Activated gamma-delta T cell treated with Interleukin-2 at 50 U/mL for 16 hours (primary cell): Measurements from ENCODE around the gene EIF2AK2.
A peak's percentile ranks its signal among the peaks of the same experiment; 100 is the strongest.
"Not testable (repeated sequence)": the region's sequence is repeated elsewhere in the genome, so short reads cannot be mapped to it uniquely, and the experiment has no call there.

ENCODE experiments used
- DNase-seq: peaks from one replicate; pipeline ENCODE4 v3.0.0-alpha.2; 2020

EIF2AK2 gene

DNA sequence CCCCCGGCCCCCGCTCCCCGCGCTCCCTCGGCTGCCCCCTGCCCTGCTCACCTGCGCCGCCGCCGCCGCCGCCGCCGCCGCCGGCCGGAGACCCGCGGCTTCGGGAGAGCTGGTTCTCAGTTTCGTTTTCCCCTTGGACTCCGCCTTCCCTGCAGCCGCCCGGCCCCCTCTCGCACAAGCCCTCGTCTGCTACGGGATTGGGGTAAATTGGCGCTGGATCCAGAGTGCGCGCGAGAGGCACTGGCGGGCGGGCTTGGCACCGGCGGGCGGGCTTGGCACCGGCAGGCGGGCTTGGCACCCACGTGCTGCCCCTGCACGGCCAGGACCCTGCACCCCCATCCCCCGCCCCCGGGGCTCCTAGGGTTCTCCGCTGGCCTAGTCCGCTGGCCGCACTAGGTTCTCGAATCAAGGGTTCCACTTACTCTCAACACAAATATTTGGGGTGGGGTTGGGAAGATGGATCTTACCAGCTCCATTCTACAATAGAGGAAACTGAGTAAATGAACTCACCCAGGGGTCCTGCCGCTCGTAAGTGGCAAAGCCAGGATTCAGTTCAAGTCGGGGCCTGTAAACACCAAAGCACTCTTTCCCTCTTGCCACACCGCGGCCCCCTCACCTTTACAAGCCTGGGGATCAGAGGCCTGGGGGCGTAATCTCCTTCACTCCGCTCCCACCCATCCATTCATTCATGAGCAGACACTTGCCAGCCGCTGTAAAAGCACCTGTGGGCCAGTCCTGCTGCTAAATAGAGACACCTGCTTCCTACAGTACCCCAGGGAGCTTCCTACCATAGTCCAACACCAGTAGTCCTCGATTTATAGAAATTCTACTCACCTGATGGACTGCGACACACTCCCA, at the start of gene EIF2AK2:
Gene EIF2AK2, minus strand, starts transcription at position 124 of the 858 bp plus-strand sequence. CDS start 9,174 bp downstream, outside the sequence.
- DNase-seq, result peak; percentile 77

DNA sequence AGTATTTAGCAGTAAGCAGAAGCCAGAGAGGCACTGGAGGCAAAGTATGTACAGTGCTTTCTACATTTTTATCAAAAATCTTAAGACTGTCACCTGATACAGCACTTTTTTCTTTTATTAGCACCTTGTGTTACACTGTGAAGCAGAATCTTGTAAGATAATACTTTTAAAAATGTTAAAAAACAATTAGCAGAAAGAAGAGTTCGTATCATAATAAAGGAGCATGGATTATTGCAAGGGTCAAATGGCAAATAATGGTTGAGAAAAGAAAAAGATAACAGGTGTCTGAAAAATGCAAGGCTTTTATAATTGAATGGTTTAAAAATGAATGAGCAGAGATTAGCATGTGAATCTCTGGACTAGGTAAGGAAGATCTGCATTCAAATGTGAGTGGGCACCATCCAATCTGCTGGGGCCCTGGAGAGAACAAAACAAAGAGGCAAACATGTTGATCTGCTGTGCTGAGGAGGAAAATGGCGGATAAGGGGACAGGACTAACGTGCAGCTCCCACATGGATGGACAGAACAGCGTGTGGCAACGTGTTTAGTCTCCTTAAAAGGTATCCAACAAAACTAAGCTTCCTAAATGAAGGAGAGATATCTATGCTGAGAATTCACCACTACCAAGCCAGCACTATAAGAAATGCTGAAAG, 49.0 kb upstream of the EIF2AK2 start:
- no peak for DNase-seq

DNA sequence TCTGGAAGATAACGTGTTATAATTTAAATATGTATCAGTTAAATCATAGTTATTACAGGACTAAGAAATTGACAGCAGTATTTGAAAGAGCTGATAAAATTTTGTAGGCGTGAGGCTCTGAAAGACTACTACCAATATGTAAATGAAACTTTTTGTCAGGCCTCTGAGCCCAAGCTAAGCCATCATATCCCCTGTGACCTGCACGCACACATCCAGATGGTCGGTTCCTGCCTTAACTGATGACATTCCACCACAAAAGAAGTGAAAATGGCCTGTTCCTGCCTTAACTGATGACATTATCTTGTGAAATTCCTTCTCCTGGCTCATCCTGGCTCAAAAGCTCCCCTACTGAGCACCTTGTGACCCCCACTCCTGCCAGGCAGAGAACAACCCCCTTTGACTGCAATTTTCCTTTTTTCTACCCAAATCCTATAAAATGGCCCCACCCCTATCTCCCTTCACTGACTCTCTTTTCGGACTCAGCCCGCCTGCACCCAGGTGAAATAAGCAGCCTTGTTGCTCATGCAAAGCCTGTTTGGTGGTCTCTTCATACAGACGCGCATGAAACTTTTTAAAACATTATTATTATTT, 48.4 kb upstream of the EIF2AK2 start:
- not testable (repeated sequence) for DNase-seq

DNA sequence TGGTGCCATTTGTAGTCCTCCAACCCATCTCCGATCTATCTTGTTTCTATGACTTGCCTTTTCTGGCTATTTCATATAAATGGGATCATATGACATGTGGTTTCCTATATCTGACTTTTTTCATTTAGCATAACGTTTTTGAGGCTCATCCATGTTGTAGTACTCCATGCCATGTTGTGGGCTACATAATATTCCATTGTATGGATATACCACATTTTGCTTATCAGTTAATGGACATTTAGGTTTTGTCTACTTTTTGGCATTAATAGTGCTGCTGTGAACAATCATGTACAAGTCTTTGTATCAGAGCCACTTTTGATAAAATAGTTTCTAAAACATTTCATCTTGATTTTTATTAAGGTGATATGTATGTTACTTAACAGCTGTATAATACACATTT, 46.9 kb upstream of the EIF2AK2 start:
- no peak for DNase-seq

DNA sequence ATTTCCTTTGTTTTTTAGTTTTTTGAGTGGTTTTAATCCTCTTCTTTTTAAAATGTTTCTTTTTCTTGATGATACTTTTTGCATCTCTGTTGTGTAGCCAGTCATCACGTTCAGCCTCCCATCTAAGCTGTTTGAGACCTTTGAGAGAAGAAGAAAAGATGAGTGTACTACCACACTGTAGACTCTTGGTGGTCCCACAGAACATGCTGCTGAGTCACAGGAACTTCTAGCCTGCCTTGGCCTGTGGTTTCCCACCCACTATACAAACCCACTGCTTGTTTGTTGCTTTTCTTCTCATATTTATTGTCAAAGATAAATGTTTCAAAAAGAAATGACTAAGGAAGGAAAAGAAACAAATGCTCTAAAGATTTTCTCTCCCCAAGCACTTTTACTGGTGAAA, 45.0 kb upstream of the EIF2AK2 start:
- DNase-seq, result peak; percentile 49

DNA sequence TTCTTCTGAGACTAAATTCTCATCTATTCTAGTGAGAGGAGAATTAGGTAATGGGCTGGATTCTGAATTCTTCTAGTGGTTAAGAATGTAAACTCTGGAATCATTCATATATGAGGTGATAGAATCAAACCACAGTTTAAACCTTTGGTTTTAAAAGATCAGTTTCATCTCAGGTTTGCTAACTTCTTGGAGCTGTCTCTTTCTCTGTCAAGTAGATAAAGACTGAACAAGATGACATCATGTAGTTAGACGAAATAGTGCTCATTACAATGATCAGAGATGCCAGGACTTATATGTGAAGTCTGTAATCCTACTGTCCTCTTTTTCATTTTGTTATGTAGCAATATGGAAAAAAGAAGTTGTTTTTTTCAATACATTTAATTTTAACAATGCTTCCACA, 44.4 kb upstream of the EIF2AK2 start:
- no peak for DNase-seq

DNA sequence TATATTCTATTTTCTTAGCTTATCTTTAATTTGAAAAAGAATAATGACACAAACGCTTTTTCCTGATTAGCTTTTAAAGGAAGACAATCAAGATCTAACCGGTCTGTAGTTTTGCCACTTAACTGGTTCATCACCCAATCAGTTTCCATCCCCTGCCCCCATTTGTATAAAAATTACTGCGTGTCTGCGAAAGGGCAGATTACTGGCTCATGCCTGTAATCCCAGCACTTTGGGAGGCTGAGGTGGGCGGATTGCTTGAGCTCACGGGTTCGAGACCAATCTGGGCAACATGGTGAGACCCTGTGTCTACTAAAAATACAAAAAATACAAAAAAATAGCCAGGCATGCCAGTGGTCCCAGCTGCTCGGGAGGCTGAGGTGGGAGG, 41.9 kb upstream of the EIF2AK2 start:
- no peak for DNase-seq

DNA sequence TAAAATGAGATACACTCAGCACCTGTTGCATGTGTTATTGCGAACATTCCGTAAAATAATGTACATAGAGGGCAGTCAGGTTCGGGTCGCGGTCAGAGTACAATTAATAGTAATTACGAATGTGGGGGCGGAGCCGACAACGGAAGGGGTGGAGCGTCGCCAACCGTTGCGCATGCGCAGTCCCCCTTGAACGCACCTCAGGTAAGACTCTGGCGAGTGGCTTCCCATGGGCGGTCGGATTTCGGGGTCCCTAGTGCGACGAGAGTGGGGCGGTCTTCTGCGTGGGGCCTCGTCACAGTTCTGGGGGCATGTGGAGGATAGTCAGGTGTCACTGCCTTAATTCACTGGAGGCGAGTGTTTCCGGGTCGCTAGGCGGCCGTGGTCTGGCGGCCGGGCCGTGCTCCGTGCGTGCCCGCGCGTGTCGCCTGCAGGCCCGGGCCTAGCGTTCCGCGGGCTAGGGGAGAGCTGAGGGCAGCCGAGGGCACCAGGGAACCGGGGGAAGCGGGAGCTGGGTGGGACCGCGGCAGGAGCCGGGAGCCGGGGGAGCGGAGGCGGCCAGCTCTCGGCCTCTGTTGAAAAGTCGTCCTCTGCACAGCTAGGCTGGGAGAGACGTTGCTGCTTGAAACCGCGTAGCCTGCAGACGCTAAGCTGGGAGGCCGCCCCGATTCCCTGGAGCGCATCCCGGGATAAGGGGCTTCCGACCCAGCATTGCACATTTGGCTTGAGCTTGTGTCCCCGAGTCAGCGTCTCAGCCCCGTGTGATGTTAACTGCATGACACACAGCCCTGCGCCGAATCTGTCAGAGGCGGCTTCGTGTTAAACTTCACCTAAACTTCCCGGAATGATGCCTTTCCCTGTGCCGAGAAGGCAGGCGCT, 39.8 kb upstream of the EIF2AK2 start, which contains the start of gene CEBPZOS:
Gene CEBPZOS, plus strand, starts transcription at position 177 of the 876 bp plus-strand sequence. CDS start 3,209 bp downstream, outside the sequence.
- peak; percentile 88 for DNase-seq

DNA sequence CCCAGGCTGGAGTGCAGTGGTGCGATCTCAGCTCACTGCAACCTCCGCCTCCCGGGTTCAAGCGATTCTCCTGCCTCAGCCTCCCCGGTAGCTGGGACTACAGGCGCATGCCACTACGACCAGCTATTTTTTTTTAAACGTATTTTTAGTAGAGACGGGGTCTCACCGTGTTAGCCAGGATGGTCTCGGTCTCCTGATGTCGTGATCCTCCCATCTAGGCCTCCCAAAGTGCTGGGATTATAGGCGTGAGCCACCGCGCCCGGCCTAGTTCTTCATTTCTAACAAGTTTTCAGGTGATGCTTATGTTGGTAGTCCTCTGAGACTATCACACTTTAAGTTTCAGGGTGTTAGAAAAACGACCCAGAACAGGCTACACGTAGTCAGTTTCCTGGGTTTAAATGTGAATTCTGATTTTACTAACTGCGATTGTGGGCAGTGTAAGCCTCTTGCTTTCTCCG, 39.1 kb upstream of the EIF2AK2 start:
- not testable (repeated sequence) for DNase-seq

DNA sequence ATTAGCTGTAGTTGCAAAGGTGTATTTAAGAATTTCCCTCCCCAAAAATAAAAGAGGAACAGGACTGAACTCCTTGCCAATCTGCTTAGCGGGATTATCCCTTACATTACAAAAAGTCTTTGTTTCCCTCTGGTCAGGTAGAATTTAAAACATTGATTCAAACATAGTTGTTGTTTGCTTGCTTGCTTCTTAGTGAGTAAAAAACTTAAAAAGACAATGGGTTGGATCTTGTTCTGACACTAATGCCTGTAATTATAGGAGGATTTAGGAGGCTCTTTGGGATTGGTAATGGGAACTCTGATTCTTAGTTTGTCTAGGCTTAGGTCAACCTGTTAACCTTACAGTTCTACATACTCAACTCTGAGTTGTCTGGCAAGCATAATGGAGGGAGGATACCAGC, 35.8 kb upstream of the EIF2AK2 start:
- DNase-seq, result no peak

DNA sequence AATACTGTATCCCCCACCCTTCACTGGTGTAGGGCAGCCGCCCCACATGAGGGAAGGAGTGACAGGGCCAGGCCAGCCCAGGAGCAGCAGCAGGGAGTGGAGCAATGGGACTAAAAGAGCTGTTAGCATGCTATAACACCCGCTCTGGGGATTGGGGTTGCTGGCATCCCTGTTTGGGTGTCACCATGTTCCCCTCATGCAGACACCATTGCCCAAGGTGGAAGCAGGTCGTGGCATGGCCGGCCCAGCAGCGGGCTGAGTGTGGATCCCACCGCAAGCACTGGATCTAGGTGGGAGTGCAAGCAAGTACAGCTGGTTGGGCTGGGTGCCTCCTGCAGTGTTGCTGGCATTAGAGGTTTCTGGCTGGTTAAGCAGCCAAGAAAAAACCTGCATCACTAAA, 35.0 kb upstream of the EIF2AK2 start:
- no peak for DNase-seq

DNA sequence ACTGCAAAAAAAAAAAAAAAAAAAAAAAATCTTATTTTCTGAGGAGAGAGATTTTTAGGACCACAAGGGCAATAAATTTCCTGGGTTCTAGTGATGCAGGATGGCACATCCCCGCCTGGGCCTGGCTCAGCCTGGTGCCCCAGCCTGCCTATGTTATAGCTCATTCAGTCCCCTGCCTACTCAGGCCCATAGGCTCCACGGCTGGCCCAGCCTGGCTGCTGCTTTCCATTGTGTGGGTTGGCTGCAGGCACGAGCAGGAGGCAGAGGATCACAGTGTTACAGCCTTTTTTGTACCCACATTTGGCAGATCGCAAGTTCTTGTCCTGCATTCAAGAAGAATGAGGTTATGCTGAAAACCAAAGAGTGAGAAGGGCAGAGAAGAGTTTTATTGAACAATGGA, 34.5 kb upstream of the EIF2AK2 start:
- no peak for DNase-seq

DNA sequence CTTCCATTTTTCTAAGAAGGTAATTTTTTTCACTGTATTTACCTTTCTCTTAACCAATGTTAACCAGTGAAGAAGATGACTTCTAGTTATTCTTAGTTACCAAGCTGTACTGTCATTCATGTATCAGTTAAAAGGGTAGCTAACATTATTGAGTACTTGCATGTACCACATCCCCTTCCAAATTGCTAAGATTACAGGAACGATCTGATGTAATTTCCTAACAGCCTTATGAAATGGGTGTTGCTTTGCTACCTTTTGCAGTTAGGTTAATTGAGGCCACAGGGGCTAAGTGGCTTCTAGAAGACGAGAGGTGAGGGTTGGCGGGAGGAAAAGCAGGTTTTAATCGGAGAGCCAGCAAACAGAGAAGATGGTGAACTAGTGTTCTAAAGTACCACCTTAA, 33.5 kb upstream of the EIF2AK2 start:
- DNase-seq, result no peak

DNA sequence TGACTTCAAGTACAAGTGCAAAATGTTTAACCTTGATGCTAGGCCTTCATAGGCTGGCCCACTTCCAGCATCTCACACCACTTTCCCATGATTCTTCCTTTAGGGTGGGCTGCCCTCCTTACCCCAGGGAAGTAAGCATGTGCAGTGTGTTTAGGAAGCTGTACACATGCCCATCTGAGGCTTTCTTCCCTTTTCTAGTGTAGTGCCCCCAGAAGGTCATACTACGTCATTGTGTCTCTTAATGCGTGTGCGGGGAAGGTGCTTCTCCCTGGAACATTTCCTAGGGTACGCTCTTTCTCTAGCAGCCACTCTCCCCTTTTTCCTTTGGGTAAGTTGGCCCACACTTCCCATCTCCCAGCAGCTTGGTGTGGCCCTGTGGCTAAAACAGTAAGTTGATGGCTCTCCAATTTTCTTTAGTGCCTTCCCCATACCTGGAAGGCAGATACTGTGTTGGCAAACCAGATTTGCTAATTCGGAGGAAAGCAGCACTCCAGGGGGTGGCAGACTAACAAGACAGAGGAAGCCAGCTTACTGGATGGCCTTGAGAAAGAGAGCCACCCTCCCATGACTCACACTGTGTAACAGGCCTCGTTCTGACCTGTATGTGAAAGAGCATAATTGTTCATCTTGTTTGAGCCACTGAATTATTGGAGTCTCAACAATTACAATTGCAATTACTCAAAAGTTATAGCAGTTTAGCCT, 32.8 kb upstream of the EIF2AK2 start:
- DNase-seq, result no peak

DNA sequence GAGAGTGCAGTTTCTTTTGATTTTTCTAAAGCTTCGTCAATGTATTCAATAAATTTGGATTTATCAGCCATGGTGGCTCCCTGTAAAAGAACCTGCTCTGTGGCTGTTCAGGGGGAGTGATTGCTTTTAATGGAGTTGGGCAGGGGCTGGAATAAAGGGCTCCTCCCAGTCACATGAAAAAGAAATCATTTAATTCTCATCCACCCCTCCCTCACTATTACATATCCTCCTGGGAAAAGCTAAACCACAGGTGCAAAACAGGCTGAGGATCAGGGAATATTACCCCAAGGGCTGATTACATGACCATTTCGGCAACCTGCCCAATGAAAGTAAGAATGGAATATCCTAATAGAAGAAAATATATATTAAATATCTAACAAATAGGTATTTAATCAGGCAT, 31.8 kb upstream of the EIF2AK2 start, which contains the start of gene SULT6B1:
Gene SULT6B1, minus strand, starts transcription at position 101 of the 400 bp plus-strand sequence. Its CDS starts 30 bp downstream, at position 71.
- no peak for DNase-seq

DNA sequence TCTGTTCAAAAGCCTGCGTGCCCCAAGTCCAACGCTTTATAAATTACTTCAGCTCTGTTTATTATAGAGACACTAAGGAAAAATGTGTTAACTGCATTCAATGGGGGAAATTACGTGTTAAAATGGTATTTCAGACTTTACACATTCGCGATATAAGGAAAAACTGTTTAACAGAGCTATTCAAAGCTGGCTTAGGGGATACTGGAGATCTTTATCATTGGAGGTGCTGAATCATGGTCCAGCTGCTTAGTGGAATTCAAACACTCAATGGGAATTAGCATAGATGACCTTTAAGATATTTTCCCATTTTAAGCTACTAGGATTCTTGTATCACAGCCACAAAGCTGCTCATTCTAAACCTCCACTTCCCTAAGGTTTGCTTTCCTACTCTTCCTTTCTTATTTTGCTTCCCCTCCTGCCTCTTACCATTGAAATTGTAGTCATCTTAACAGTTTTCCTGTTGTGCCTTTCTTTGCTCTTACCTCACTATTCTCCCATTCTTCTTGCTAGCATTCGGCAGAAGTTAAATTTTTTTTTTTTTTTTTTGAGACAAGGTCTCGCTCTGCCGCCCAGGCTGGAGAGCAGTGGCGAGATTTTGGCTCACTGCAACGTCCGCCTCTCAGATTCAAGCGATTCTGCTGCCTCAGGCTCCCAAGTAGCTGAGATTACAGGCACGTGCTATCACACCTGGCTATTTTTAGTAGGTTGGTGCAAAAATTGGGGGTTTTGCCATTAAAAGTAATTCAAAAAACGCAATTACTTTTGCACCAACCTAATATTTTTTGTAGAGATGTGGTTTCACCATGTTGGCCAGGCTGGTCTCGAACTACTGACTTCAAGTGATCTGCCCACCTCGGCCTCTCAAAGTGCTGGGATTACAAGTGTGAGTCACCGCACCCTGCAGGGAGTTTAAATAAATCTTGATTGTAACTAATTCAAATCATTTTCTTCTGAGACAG, 25.2 kb upstream of the EIF2AK2 start:
- DNase-seq, result no peak

DNA sequence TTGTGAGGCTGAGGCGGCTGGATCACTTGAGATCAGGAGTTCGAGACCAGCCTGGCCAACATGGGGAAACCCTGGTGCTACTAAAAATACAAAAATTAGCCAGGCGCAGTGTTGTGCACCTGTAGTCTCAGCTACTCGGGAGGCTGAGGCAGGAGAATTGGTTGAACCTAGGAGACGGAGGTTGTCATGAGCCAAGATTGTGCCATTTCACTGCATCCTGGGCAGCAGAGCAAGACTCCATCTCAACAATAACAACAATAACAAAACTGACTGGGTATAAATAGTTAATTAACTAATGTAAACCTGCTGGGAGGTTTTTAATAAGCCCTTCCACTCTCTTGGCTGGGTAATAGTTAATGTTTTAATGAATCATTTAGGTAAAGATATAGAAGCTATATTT, 23.9 kb upstream of the EIF2AK2 start:
- DNase-seq, result no peak

DNA sequence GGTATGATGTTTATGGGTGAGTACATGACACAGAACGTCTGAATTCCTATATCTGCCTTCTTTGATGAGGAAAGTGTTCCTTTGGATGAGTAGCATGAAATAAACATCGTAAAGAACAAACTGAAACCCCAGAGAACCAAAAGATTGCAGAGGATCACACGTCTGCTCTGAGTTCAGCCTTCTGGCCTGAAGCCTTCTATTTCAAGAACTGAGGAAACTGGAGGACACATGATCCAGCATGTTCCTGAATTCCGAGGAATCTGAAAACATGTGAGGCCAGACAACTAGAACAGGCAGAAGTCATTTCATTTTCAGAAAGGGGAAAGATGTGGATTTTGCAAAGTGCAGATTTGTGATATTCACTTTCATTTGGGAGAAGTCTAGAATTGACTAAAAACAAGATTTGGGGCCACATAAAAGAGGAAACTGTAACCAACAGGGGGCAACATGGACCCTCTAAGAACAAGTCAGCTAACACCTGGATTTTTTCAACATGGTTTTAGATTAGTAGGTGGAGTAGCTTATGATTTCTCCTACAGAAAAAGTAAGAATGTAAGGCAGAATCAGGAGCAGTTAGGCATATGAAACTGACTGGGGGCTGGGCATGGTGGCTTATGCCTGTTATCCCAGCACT, 23.3 kb upstream of the EIF2AK2 start:
- DNase-seq, result no peak

DNA sequence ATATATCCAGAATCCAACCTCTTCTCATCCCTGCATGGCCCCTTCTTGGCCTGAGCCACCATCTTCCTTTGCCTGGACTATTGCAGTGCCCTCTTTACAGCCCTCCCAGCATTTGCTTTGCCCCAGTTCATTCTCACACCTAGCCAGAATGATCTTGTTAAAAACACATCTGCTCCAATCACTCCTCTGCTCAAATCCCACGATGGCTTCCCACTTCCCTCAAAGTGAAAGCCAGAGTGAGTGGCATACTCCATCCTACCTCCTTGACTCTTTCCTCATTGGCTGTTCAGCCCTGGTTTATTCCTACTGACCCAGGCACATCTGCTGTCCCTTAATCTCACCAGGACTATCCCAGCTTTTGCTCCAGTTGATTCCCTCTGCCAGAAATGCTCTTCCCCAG, 17.0 kb upstream of the EIF2AK2 start:
- DNase-seq, result no peak

DNA sequence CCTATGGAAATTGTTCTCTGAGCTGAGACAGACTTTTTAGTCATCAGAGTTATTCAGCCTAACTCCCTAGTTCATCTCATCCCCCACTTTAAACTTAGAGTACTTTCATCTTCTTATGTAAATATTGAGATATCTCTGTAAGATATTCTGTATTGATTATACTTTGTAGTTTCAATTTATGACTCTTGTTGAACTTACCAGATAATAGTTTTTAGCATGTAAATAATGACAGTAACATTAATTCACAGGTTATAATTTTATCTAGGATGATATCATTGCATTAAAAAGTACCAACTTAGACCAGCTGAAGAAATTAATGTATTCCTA, 14.8 kb upstream of the EIF2AK2 start:
- no peak for DNase-seq
